HG03039 (cell line): Measurements from ENCODE around the gene NEFH.
"Not testable (repeated sequence)": the region's sequence is repeated elsewhere in the genome, so short reads cannot be mapped to it uniquely, and the experiment has no call there.

Experiments
- ATAC-seq: cut with Tn5 transposase; IDR thresholded peaks from one replicate; pipeline ENCODE4 v1.9.1; 2021; ENCODE audit warnings: mild to moderate bottlenecking, moderate library complexity; ENCODE audit not compliant: unreplicated experiment

Gene NEFH

DNA sequence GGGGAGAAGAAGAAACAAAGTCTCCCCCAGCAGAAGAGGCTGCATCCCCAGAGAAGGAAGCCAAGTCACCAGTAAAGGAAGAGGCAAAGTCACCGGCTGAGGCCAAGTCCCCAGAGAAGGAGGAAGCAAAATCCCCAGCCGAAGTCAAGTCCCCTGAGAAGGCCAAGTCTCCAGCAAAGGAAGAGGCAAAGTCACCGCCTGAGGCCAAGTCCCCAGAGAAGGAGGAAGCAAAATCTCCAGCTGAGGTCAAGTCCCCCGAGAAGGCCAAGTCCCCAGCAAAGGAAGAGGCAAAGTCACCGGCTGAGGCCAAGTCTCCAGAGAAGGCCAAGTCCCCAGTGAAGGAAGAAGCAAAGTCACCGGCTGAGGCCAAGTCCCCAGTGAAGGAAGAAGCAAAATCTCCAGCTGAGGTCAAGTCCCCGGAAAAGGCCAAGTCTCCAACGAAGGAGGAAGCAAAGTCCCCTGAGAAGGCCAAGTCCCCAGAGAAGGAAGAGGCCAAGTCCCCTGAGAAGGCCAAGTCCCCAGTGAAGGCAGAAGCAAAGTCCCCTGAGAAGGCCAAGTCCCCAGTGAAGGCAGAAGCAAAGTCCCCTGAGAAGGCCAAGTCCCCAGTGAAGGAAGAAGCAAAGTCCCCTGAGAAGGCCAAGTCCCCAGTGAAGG, 9.2 kb downstream of the NEFH start:
- ATAC-seq: not testable (repeated sequence)

DNA sequence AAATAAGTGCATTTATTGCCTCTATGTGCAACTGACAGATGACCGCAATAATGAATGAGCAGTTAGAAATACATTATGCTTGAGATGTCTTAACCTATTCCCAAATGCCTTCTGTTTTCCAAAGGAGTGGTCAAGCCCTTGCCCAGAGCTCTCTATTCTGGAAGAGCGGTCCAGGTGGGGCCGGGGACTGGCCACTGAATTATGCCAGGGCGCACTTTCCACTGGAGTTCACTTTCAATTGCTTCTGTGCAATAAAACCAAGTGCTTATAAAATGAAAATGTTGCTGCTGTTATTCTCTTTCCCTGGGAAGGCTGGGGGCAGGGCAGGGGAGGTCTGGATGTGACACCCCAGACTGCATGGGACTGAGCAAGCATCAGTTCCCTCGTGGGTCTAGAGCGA, 11.0 kb downstream of the NEFH start:
- no peak for ATAC-seq

DNA sequence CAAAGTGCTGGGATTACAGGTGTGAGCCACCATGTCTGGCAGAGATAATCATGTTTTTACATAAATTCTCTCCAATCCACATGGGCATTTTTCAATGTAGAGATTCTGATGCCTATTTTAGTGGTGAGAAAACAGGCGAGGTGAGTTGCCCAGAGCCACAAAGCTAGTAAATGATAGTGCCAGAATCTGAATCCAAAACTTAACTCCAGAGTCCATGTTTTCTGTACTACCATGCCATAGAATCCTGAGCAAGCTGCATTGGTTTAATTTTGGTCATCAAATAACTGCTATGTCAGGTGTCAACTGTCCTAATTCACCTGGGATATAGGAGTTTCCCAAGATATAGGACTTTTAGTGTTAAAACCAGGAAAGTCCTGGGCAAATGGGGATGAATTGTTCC, 13.6 kb downstream of the NEFH start:
- no peak for ATAC-seq

DNA sequence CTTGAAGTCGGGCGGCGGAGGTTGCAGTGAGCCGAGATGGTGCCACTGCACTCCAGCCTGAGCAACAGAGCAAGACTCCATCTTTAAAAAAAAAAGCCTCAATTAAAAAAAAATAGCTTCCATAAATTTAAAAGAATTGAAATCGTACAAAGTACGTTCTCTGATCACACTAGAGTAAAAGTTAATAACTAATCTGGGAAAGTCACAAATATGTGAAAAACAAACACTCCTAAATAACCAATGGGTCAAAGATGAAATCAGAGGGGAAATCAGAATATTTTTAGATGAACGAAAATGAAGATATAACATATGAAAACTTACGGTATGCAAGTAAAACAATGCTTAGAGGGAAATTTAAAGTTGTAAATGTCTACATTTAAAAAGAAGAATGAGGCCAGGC, 19.8 kb downstream of the NEFH start:
- no peak for ATAC-seq

DNA sequence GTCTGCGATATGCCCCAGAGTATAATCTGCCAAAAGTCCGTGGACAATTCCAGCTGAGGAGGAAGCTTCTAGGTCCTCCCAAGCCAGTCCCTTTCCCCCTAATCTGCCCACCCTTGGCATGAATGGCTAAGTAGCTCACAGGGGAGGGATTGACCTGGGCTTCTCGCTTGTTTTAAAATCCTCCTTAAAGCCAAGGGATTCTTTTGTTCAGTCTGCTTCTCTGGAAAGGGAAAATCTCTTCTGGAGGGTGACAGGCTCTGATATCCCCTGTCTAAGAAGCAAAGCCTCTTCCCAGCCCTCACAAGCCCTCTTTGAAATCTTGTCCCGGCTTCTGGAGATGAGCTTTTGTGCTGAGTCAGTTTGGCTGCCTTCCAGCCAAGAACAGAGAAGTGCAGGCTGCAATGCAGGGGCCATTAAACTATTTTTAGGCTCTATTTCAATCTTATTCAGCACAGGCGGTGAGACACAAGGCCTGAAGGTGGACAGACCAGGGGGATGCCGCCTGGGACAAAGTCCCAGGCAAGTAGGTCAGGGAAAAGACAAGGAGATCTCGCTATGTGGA, 23.9 kb downstream of the NEFH start:
- ATAC-seq: no peak

DNA sequence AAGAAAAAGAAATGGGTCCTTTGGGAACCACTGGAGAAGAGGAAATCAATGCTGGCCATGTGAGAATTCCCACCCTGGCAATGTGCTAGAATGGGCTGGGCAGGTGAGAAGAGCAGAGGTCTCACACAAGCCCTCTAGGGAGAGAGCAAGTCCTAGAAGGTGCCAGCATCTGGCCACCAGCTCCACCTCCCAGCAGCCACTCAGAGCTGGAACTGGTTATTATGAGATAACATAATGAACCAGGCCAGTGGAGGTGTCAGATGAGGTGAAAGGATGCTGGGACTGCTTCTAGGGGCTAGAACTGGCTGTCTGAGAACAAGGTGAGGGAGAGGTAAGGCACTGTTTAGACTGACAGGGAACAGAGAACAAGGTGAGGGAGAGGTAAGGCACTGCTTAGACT, 29.3 kb downstream of the NEFH start:
- ATAC-seq: no peak

DNA sequence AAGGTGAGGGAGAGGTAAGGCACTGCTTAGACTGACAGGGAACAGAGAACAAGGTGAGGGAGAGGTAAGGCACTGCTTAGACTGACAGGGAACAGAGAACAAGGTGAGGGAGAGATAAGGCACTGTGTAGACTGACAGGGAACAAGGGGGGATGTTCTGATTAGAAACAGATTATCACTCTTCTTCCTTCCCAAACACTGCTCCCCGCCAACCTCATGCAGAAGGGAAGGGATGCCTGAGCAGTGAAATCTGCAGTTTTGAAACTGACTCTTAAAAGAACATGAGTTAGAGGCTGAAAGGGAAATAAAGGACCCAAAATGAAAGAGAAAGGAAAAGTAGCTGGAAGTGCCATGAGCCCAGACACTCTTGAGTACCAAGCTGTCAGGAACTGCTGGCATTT, 29.8 kb downstream of the NEFH start:
- ATAC-seq: no peak

DNA sequence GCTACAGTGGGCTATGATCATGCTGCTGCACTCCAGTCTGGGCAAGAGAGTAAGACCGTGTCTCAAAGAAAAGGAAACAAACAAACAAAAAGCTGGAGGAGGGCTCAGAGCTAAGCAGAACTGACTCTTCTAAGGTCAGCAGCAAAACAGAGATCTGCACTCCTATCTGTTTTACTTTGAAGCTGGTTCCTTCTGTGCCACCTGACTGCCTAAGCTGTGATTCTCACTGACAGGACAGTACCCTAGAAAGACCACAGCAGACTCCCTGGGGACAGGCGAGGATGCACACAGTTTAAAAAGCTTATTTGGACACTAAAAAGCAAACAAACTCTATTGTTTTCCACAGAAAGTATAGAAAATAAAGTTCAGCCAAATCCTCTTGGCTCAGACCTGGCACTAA, 30.5 kb downstream of the NEFH start:
- ATAC-seq: no peak

DNA sequence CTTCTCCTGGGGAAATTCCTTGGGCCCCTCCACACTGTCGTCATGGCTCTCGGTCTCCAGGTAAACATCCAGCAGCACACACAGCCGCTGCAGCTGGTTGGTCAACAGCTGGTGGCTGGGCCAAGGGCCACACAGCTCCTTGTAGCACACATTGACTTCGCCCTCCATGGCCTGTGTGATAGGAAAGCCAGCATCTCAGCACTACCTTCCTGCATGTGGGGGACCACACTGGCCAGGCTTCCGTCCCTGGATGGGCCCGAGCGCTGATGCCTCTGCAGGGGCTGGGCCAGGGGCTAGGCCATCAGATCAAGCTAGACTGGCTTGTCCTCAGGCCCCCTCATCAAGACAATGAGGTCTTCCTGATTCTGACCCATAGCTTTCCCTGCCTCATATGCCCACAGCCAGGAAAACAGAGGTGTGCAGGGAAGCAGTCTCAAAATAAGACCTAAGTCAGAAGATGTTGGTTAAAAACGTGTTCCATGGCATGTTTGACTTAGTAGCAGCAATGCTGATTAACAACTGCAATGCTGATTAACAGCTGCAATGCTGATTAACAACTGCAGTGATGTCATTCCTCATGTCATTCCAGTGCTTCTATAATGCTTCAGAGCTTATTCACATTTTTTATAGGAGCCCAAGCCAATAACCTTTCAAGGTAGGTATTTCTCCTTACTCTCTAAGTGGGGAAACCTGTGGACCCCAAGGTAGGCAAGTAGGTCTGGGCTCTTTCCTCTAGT, 31.3 kb downstream of the NEFH start:
- ATAC-seq: no peak

DNA sequence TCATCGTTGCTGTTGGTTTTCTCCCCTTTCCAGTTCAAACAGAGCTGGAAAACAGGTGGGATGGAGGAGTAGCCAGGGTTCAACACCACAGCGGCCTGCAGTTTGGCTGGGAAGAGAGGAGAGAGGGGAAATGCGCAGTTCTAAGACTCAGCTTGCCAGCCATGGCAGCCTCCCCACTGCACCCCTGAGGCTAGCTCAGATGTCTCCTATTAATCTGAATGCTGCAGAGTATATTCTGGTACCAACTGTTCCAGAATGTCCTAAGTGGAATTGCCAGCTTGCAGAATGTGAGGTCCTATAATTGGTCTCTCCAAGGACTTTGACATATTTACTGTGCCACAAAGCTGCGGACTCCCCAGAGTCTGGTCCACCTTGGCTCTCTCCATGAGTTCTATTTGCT, 32.0 kb downstream of the NEFH start:
- no peak for ATAC-seq

DNA sequence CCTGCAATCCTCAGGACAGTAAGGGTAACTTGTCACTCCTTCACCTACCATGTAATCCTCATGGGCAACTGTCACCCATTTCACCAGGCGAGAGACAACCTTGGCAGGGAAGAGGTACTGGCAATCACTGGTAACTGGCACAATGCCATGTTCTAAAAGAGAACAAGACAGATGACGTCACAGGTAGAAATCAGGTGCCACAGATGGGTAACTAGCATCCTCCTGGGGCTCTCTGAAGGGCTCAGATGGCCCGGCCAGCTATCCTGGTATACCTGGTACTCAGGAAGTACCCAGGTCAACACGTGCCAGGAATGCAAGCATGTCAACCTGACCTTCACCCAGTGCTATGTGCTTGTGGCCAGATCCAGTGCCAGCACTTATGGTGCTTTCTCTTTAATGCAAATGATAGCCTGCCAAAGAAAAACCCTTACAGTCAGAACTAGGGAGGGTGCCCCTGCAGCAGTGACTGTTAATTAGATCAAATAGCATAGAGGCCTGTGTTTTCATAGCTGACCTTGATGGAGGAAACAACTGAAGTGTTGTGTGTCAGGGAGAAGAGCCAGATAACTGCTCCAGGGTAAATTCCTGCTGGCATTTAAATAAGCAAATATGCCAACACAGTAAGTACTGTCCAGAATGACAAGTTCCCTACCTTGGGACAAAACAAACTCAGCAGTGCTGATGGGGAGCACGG, 37.3 kb downstream of the NEFH start:
- ATAC-seq: no peak

DNA sequence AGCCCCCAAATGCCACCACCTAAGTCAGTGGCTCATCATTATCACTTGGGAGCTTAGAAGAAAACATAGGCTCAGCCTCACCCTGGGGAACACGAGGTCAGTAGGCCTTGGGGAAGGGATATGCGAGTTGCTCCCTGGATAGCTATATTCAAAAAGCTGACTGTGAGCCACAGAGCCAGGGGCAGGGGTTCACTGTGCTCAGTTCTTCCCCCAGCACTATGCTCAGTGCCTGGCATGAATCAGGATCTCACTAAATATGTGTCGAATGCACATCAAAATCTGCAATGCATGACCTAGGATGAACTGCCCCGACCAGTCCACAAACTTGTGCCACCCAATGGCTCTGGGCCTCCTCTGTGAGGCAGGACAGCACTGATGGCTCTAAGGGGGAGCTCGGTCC, 38.4 kb downstream of the NEFH start:
- no peak for ATAC-seq

DNA sequence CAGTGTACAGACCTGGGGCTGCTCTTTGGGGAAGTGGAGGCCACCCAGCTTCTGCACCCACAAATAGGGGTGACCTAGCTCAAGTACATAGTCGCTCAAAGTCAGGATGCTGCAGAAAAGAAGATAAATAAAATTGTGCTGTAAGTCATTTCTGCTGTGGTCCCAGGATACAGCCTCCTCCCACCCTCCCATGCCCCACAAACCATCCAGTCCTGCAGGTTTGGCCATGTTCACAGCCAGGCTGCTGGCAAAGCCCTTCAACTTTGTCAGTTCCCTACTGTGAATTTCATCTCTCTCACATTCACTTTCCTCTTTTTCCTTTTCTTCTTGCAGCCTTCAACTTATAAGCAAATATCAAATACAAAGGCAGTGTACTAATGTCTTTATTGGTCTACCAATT, 40.0 kb downstream of the NEFH start:
- no peak for ATAC-seq

DNA sequence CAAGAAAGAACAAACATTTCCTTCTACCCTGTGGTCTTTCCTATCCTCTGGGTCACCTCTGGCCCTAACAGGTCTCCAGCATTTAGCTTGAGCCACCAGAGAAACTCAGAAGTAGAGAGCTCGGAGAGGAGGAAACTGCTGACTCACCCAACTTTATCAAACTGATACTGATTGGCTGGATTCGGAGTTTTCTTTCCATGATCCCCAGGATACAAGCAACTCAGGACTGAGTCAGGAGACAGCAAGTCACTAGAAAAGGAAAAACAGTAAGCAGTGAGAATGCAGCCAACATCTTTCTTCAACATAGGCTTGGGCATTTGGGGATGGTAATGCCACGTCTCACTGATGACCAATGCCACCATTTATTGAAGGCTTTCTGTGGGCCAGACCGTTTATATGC, 40.8 kb downstream of the NEFH start:
- ATAC-seq: no peak

DNA sequence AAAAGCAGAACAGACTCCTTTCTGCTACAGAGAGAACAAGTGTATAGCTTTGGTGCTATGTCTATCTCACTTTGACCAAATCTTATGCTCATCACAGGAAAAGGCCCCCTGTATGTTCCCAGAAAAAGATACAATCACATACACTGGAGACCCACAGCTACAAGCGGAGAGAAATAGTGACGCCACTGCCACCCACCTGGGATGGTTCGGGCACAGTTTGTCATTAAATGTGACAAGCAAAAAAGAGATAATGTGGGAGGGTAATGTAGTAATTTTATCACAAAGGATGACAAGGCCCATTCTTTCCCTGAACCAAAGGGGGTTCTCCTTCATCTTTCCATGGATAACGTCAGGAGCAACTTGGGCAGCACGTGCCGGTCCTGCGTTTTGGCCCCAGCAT, 41.5 kb downstream of the NEFH start:
- no peak for ATAC-seq

DNA sequence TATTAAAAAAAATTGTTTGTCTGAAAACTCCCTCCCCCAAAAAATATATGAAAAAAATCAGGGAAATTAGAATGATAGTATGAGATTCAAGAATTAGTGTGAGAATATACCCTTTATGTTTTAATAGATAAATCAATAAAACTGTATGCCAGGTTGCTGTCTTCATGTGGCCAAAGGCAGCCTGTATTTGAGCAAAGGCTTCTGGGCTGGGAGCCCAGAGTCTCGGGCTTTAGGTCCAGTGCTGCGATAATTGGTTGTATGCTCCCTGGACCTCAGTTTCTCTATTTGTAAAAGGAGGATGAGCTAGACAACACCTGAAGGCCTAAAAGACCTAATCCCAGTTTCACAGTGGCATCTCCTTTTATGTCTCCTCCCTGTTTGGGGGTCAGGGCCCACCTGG, 43.7 kb downstream of the NEFH start:
- ATAC-seq: no peak

DNA sequence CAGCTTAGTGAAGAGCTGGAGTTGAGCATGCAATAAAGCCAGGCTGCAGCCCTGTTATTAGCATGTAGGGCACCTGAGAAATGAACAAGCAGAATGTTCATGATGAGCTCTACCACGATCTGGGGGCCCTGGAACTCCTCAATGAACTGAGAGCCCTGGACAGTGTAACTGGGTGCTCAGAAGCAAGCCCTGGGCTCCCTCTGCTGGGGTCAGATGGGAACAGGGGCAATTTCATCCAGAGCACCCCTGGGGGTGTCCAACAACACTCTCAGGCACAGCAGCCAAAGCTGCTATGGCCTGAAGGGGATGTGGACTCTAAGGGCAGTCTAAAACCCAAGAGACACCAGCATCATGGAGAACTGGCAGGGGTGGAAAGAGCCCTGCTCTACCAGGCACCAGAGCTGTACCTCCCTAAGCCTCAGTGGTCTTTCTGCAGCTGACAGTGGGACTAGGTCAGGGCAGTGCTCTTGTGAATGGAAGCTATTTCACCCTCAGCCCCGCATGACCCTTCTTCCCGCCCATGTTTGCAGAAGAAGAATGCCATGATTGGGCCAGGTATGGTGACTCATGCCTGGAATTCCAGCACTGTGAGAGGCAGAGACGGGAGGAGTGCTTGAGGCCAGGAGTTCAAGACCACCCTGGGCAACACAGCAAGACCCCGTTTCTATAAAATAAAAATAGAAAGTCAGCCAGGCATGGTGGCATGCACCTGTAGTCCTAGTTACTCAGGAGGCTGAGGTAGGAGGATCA, 44.6 kb downstream of the NEFH start:
- ATAC-seq: no peak

DNA sequence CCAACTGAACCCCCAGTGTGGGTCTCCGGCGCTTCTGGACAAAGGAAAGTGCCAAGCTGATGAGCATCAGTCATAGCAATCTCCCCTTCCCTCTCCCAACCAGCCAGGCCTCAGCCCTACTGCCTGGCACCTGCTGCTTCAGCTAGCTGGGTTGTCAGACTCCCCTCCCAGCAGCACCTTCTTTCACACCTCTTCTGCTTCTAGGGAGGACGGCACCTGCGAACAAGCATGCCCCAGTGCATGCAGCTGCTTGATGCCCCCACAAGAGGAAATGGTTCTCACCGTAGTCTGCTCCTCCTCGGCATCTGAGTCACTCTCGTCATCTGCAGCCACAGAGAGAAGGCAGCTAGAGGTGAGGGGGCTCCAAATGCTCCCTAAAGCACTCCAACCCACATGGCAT, 48.1 kb downstream of the NEFH start:
- ATAC-seq: no peak

DNA sequence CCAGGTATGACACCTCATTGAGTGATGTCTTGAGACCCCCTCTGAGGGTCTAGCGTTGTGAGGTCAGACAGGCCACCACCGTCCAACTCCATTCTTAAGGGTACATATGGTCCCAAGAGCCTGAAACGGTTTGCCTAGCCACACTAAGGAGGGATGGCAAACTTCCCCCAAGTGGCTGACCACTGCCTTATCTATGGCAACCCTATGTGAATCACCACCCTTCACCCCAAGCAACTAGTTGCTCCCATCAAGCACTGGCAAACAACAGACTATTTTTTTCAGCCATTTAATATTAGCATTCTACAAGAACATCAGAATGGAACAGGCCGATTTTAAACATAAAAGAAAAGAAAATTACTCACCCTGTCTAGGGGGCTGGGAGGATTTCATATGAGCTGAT, 50.7 kb downstream of the NEFH start:
- no peak for ATAC-seq

DNA sequence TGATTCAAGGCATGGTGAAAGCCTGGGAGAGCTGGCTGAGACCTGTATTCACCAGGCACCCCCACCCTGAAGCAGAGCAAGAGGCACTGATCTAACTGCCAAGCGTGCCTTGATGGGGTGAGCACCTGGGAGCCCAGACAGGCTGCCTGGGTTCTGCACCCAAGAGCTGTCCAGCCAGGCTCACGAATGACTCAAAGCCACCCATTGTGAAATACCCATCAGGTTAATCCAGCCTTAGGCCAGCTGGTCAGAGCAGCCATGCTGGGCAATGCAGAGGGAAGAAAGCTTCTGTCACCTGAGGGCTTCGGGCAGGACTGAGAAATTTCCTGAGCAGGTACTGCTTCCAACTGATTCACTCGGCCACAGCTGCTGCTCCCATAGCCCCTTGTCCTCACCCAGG, 51.4 kb downstream of the NEFH start:
- no peak for ATAC-seq

DNA sequence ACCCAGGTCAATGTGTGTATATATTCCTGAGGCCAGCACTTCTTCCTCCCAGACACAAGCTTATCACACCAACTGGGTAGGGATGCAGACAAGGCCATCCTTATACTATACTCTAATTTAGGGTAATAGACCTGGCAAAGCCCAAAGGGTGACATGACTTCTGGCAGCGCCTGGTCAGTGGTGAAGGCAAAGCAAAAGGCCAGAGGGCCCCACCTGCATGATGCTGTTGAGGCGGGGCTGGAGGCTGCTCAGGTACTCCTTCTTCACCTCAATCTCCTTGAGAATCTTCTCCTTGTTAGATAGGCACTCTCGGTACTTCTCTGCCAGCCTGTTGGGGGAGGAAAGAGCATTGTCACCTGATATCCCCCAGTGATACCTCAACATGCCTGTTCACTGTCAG, 56.4 kb downstream of the NEFH start:
- ATAC-seq: no peak
